Germinal center (tissue), 1 donor: ENCODE measurements around the gene CRIP2.

Experiments used
- DNase-seq: peaks from one replicate; pipeline ENCODE4 v3.0.0; 2012; ENCODE audit warnings: mixed read lengths, low spot score

Gene CRIP2

DNA sequence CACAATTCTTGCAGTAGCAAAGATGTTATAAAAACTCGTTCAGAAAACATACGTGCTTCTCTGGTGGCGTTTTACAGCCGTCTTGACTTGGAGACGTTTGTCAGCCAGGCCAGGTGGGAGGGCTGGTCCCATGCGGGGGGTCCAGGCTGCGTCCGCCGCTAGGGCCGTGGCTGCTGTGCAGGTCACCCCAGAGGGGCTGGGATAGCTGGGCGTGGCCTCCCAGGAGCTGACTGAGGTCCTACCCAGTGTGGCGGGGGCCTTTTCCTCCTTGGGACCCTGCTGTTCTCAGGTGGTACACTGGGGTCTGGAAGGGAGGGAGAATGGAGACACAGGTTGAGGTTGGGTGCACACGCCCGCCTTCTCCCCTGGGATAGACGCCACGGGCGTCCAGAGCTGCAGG is 29.8 kb upstream of the CRIP2 start:
- no peak for DNase-seq

DNA sequence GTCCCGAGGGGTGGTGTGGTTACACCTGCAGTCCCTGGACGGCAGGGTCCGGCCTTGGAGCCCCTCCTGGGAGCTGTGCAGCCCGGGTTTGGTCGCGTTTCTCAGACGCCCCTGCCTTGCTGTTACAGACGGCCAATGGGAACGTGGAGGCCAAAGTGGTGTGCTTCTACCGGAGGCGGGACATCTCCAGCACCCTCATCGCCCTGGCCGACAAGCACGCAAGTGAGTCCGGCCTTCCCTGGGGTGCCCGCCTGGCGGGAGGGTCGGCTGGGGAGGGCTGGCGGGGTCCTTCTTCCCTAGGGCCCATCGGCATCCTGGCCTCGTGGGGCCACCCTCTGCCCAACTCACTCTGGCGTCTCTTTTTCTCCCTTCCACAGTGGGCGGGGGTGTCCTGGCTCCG is 29.3 kb upstream of the CRIP2 start:
- no peak for DNase-seq

GRCh38 chr14:105445901-105446845 is 28.4 kb upstream of the CRIP2 start:
- no peak for DNase-seq

GRCh38 chr14:105446971-105447370 is 27.6 kb upstream of the CRIP2 start:
- no peak for DNase-seq

GRCh38 chr14:105447651-105448640 is 26.7 kb upstream of the CRIP2 start:
- DNase-seq: no peak

DNA sequence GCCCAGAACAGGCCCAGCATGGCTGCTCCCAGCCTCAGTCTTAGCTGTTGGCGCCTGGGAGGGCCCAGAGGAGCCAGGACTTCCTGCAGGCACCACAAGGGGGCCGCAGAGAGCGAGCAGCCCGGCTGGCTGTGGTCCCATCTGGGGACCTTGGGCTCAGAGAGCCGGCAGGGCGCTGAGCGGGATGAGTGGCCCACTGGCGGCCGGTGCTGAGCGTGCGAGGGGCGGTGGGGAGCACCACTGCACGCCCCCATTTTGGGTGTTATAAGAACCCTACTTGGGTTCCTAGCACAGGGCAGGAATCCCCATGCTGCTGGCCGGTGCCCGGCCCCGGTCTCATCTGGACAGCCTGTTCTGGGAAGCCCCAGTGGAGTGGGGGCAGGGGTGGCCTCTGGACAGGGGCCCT is 25.9 kb upstream of the CRIP2 start:
- DNase-seq: peak; percentile 81

DNA sequence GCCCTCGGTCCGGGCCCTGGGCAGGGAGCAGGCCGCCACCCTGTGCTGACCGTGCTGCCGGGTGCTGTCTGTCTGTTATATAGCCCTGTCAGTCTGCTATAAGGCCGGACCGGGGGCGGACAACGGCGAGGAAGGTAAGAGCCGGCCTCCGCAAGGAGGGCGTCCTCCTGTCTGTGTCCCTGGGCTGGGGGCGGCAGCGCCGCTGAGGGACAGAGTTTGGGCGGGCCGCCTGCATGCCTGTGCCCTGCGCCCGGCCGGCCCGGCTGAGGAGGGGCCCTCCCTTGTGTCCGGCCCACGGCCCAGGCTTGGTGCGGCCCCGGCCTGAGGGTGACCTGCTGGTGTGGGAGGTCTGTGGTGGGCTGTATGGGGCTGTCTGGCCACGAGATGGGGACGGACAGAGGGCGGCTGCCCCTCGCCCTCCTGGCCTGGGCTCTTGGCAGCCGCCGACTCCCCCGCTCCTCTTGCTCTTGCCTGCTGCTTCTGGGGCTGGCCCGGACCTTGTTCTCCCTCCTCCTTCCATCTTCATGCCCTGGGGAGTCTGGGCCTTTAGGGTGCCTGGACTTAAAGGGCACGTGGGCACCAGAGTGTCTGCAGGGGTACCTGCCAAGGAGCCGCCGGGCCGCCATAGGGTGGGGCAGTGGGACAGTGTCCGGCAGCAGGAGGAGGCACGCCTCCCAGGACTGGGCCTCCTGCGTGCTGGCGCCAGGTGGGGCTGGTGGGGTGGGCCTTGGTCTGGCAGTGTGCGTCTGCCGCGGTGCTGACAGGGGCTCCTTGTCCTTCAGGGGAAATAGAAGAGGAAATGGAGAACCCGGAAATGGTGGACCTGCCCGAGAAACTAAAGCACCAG is 25.1 kb upstream of the CRIP2 start:
- no peak for DNase-seq

DNA sequence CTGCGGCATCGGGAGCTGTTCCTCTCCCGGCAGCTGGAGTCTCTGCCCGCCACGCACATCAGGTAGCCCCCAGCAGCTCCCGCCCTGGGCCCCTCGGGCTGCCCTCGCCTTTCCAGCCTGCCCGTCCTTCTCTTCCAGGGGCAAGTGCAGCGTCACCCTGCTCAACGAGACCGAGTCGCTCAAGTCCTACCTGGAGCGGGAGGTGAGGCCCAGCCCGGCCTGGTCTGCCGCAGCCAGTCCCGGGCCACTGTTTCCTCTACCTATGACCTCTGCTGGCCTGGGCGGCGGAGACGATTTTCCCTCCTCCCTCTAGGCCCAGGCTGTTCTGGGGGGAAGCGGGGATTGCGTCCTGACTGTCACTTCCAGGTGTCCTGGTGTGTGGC is 24.5 kb upstream of the CRIP2 start:
- DNase-seq: no peak

DNA sequence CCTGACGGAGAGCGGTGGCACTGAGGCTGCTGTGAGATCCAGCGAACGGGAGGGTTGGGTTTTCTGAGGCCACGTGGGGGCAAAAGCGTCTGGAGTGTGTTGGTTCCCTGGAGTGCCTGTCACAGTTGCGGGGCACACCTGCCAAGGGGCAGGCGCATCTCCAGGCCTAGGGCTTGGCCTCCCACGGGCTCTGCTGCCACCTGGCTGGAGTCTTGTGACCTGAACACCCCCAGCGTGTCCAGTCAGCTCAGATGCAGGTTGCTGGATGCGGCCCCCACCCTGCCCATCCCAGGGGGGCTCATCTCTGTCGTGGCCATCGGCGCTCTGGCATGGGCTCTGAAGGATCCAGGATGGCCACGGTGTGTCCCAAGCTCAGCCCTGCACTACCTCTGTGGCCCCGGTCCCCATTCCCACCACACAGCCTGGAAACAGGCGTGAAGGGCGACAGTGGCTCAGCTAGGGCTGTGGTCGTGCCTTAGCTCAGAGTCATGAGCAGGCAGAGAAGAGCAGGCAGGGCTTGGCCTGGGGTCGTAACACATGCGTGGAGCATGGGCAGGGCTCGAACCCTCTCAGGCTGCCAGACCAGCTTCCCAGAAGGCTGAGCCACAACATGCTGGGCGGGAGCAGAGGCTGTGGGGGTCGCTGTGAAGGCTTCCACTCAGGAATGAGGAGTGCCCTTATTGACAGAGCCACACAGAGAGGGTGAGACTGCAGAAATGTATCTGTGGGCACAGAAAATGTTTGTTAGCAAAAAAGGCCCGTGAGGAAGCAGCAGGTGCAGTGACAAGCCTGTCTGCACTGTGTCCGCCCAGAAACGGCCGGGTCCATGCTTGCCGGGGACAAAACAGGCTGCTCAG is 23.5 kb upstream of the CRIP2 start:
- DNase-seq: no peak

DNA sequence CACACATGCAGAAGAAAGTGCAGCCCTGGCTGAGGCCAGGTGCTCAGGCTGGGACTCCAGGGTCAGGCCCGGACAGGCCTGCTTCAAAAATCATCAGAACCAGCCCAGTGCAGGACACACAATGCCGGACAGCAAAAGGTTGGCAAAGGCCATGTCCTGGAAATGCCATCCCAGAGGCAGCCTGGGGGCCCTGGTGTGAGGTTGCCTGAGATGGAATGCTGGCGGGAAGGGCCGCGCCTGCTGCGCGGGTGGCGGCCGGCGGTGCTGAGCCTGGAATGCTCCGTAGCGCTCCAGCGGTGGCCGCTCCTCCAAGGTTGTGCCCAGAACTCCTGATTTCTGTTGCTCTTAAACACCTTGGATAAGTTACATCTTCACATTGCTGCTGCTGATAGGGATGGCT is 21.7 kb upstream of the CRIP2 start:
- no peak for DNase-seq

GRCh38 chr14:105453847-105454246 is 20.8 kb upstream of the CRIP2 start:
- DNase-seq: no peak

GRCh38 chr14:105455086-105455640 is 19.5 kb upstream of the CRIP2 start:
- DNase-seq: no peak

- no peak for DNase-seq
Measured at GRCh38 chr14:105455766-105456660, 18.6 kb upstream of the CRIP2 start.

DNA sequence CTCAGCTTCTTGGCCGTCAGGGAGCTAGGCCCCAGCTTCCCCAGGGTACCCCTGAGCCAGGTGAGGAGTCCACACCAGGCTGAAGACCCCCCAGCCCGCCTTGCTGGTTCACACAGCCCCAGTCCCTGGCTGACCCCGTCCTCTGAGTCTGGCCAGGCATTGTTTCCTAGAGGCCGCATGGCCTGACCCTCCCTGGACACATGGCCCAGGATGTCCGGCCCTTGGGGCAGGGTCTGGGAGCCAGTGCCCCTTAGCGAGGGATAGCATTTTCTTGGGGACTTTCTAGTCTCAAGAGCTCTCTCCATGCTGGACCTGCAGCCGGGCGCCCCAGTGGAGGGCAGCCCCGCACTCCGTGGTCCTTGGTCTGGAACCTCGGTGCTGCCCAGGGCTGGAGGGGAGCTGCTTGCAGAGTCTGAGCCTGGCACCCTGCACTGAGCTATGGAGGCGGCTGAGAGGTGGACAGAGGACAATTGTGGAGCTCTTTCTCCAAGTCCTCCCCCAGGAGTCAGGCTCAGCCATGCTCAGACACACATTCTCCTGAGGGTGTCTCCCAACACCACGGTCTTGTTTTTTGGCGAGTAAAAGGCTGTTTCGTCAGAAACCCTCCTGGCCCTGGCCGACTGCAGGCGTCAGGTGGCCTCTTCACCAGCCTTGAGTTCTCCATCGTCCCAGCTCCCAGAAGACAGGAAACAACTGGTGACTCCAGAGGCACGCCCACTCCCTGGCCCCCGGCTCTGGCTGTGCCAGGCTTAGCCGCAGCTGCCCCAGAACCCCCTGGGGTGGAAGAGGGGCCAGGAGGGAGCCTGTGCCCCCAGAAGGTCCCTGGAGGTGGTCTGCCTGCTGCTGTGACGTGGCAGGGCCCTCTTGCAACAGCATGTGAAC is 17.6 kb upstream of the CRIP2 start:
- no peak for DNase-seq

- DNase-seq: no peak
Measured at GRCh38 chr14:105458010-105458409, 16.6 kb upstream of the CRIP2 start.

- no peak for DNase-seq
Measured at GRCh38 chr14:105458571-105458970, 16.1 kb upstream of the CRIP2 start.

- DNase-seq: no peak
Measured at GRCh38 chr14:105460116-105460515, 14.5 kb upstream of the CRIP2 start.

GRCh38 chr14:105460616-105461015 is 14.0 kb upstream of the CRIP2 start:
- DNase-seq: no peak
